Measurements from ENCODE around the gene TSPAN18. TPM values are rescaled to one million over a fixed set of nuclear protein-coding genes. Genes with fewer than 3 reads are reported as not detected.

TSPAN18 gene
- total RNA-seq, 2 donors from 2014 or later = 2.0 to 7.7 TPM

DNA sequence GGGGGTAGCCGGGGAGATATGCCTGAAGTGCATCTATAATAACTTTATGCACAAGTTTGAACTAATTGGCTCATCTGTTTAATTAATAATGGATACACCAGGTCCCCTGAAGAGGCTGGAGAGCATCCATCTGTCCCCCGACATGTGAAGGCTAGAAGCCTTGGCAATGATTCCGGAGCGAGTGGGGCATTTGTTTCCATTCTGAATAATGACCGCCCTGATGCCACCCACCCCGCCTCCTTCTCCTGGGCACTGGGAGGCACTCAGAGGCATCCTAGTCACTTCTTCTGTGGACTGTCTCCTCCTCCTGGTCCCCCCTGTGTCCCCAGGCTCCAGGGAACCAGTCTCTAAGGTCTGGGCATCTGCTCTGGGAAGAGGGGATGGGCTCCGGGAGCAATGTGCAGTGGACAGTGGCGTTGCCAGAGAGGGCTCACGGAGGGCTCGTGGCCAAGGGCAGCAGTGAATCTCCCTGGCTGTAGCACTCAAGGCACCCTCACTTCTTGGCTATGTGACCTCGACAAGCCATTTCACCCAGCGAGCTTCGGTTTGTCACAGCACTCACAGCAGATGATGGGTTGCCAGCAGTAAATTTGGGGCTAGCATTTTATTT lies 64.7 kb downstream of the TSPAN18 start:
- H3K27me3 ChIP-seq (replicated peaks; ENCODE audit: insufficient read depth) = no peaks in the 10 kb centered on the region
- H3K36me3 ChIP-seq = no peaks in the 10 kb centered on the region
- H3K4me1 ChIP-seq (ENCODE audit: control insufficient read depth in 1 of 2, low read depth in 2 of 2) = no peaks in the 10 kb centered on the region
- no peaks in the 10 kb centered on the region for H3K9me3 ChIP-seq
- DNase-seq (ENCODE audit: low spot score) (no peak), ATAC-seq (ENCODE audit: insufficient number of reproducible peaks, low FRiP score, low read depth) (no peak)
- no peak overlapping the region for H3K27ac ChIP-seq
- no peak for TF ChIP-seq CTCF (IDR thresholded peaks at IDR 0.05)
- no peak overlapping the region for H3K4me3 ChIP-seq

GRCh38 chr11:44792171-44792570 lies 65.4 kb downstream of the TSPAN18 start:
- DNase-seq (ENCODE audit: low spot score) = no peak
- no peaks in the 10 kb centered on the region for H3K4me1 ChIP-seq (ENCODE audit: control insufficient read depth in 1 of 2, low read depth in 2 of 2)
- no peak for TF ChIP-seq CTCF (IDR thresholded peaks at IDR 0.05)

DNA sequence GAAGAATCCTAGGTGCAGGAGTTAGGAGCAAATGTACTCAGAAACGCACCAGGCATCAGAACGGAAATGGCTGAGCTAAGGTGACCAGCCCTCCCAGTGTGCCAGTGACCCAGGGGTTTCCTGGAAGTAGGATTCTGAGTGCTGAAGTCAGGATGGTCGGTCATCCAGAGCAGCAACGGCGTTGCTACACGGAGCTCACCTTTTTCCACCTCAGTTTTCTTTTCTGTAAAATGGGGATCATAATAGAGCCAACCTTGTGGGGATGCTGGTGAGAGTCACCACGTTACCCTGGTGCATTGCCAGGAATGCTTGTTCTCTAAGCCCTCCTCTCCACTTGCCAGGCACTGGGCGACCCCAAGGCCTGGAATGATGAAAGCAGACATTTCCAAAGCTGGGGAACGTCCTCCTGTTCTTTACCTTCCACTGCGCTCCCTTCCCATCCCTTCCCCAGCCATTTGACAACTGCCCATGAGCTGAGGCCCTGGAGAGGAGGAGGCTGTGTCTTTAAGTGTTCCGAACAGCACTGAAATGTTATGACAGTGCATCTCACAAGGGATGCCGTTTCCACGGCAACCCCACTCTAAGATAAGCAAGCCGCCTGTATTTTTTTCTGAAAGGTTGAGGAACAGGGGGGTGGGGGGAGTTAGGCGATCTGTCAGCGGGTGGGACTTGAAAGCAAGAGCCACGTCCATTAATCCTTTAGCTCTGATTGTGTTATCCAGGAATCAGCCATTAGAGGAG lies 66.8 kb downstream of the TSPAN18 start:
- no peak overlapping the region for H3K27ac ChIP-seq

More at GRCh38 chr11:44792171-44792570, 65.4 kb downstream of the TSPAN18 start:
- Histone ChIP-seq H3K27me3 (replicated peaks; ENCODE audit: insufficient read depth) (no peaks in the 10 kb centered on the region), H3K4me3 (no peak overlapping the region), H3K27ac (no peak overlapping the region), H3K9me3 (no peaks in the 10 kb centered on the region), H3K36me3 (no peaks in the 10 kb centered on the region)
- ATAC-seq (ENCODE audit: insufficient number of reproducible peaks, low FRiP score, low read depth) = no peak

DNA sequence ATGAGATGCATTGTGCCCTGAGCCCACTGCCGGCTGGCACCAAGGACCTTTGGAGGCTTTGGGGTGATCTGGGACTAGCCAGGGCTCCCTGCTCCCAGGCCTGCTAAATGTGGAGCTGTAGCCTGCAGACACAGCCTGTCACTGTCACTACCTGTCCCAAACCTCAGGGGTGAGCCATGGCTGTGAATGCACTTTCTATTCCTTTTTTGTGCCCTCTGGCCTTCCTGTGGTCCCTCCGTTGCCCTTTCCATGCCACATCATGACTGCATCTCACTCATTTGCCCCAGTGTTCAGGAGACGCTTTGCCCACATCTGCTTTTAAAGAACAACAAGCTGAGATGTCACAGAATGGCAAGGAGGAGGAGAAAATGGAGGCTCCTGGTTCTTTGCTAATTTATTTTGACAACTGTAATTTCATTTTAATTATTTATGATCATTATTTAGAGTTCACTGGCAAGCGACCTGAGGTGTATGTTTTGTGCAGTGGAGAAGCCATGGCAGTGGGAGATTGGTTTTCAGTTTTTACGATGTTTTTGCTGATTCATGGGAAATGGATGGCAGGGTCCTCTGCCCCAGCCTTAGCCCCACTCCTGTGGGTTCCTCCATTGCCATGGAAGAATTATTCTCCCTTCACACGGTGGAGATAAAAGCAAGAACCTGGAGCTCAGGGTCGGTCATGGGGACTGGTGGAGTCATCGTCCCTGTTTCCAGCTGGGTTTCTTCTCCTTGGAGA lies 69.2 kb downstream of the TSPAN18 start:
- Histone ChIP-seq H3K4me3 (no peak overlapping the region), H3K36me3 (no peaks in the 10 kb centered on the region), H3K27me3 (replicated peaks; ENCODE audit: insufficient read depth) (no peaks in the 10 kb centered on the region), H3K27ac (no peak overlapping the region), H3K4me1 (ENCODE audit: control insufficient read depth in 1 of 2, low read depth in 2 of 2) (peaks cover 8 to 16% of the 10 kb centered on the region in 2 donors), H3K9me3 (no peaks in the 10 kb centered on the region)
- ATAC-seq (ENCODE audit: insufficient number of reproducible peaks, low FRiP score, low read depth) (no peak), DNase-seq (ENCODE audit: low spot score) (no peak)
- TF ChIP-seq CTCF (IDR thresholded peaks at IDR 0.05) = no peak

More for the DNA sequence above, 66.8 kb downstream of the TSPAN18 start:
- ATAC-seq (ENCODE audit: insufficient number of reproducible peaks, low FRiP score, low read depth) = no peak
- H3K4me1 ChIP-seq (ENCODE audit: control insufficient read depth in 1 of 2, low read depth in 2 of 2) = peaks cover 3 to 9% of the 10 kb centered on the region in 2 donors
- H3K36me3 ChIP-seq = no peaks in the 10 kb centered on the region
- no peaks in the 10 kb centered on the region for H3K9me3 ChIP-seq
- TF ChIP-seq CTCF (IDR thresholded peaks at IDR 0.05) = no peak
- H3K4me3 ChIP-seq = no peak overlapping the region
- no peak for DNase-seq (ENCODE audit: low spot score)
- H3K27me3 ChIP-seq (replicated peaks; ENCODE audit: insufficient read depth) = no peaks in the 10 kb centered on the region

- Histone ChIP-seq H3K27me3 (replicated peaks; ENCODE audit: insufficient read depth) (no peaks in the 10 kb centered on the region), H3K9me3 (no peaks in the 10 kb centered on the region), H3K4me3 (no peak overlapping the region), H3K27ac (no peak overlapping the region), H3K4me1 (ENCODE audit: control insufficient read depth in 1 of 2, low read depth in 2 of 2) (peaks cover 8 to 16% of the 10 kb centered on the region in 2 donors), H3K36me3 (no peaks in the 10 kb centered on the region)
- TF ChIP-seq CTCF (IDR thresholded peaks at IDR 0.05) = no peak
- ATAC-seq (ENCODE audit: insufficient number of reproducible peaks, low FRiP score, low read depth) (no peak), DNase-seq (ENCODE audit: low spot score) (no peak)
These were observed 70.3 kb downstream of the TSPAN18 start for GRCh38 chr11:44797051-44797450.
